Upper lobe of right lung (tissue), 1 donor: ENCODE measurements around the gene KIR3DL1. TPM values are rescaled to one million over a fixed set of nuclear protein-coding genes. Genes with fewer than 3 reads are reported as not detected.
"Not testable (repeated sequence)": the region's sequence is repeated elsewhere in the genome, so short reads cannot be mapped to it uniquely, and the experiment has no call there.

ENCODE experiments used
- ATAC-seq: fragments of 200-7000 bp; cut with Tn5 transposase; one replicate; pipeline ENCODE4 v1.9.1; 2020; ENCODE audit warnings: mild to moderate bottlenecking, moderate library complexity
- DNase-seq: peaks from one replicate; pipeline ENCODE4 v3.0.0-alpha.2; 2020
- H3K27ac ChIP-seq: fragments of 200-600 bp; one replicate; pipeline ENCODE4 v1.8.0; 2022
- H3K27me3 ChIP-seq: fragments of 200-600 bp; one replicate; pipeline ENCODE4 v1.8.0; 2022; ENCODE audit warnings: mild to moderate bottlenecking
- H3K36me3 ChIP-seq: fragments of 200-600 bp; one replicate; pipeline ENCODE4 v1.8.0; 2022
- H3K4me1 ChIP-seq: fragments of 200-600 bp; one replicate; pipeline ENCODE4 v1.8.0; 2022
- H3K4me3 ChIP-seq: fragments of 200-600 bp; one replicate; pipeline ENCODE4 v1.8.0; 2022; ENCODE audit warnings: mild to moderate bottlenecking
- H3K9me3 ChIP-seq: fragments of 200-600 bp; one replicate; pipeline ENCODE4 v1.8.0; 2022
- intact Hi-C: fragments of 100-400 bp; cut with DNase I; formaldehyde crosslinking; loops from one replicate; pipeline ENCODE4 v1.11.0; 2022
- long read RNA-seq: library from polyadenylated mRNA; unstranded; transcript quantifications from one replicate; pipeline ENCODE4 v2.0.0, GENCODE V29; 2021
- total RNA-seq: library from RNA; stranded (reverse); fragmentation: NEBNext Ultra II Directional; extraction: Animal tissue kit (Norgen Biotek cat#: 25700); gene quantifications from one replicate; pipeline ENCODE4 v1.2.1, GENCODE V29; 2021
- donor health status: DM: no; HTN: yes; CAD: no; lungs with severe emphysema.

Gene KIR3DL1
- total RNA-seq: 0.23 TPM
- long read RNA-seq, partial matches to known transcripts: 0 of 1 reads
- long read RNA-seq, other reads (novel, unspliced or antisense): 1 of 1 reads

DNA sequence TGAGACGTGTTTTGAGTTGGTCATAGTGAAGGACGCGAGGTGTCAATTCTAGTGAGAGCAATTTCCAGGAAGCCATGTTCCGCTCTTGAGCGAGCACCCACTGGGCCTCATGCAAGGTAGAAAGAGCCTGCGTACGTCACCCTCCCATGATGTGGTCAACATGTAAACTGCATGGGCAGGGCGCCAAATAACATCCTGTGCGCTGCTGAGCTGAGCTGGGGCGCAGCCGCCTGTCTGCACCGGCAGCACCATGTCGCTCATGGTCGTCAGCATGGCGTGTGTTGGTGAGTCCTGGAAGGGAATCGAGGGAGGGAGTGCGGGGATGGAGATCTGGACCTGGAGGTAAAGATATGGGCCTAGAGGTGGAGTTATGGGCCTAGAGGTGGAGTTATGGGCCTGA is at the start of gene KIR3DL1:
Gene KIR3DL1 (plus strand): TSS at position 218 of the 400 bp plus-strand sequence.
- H3K4me3 ChIP-seq, H3K27ac ChIP-seq, DNase-seq, intact Hi-C loops, ATAC-seq, H3K9me3 ChIP-seq, H3K27me3 ChIP-seq, H3K4me1 ChIP-seq, H3K36me3 ChIP-seq: not testable (repeated sequence)

DNA sequence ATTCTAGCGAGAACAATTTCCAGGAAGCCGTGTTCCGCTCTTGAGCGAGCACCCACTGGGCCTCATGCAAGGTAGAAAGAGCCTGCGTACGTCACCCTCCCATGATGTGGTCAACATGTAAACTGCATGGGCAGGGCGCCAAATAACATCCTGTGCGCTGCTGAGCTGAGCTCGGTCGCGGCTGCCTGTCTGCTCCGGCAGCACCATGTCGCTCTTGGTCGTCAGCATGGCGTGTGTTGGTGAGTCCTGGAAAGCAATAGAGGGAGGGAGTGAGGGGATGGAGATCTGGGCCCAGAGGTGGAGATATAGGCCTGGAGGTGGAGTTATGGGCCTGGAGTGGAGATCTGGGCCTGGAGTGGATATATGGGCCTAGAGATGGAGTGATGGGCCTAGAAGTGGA is 46.6 kb upstream of the KIR3DL1 start, which contains the start of gene KIR2DL1:
Gene KIR2DL1 (plus strand): TSS at position 148 of the 400 bp plus-strand sequence. CDS start 58 bp downstream, at position 206.
- DNase-seq, intact Hi-C loops, ATAC-seq: not testable (repeated sequence)

DNA sequence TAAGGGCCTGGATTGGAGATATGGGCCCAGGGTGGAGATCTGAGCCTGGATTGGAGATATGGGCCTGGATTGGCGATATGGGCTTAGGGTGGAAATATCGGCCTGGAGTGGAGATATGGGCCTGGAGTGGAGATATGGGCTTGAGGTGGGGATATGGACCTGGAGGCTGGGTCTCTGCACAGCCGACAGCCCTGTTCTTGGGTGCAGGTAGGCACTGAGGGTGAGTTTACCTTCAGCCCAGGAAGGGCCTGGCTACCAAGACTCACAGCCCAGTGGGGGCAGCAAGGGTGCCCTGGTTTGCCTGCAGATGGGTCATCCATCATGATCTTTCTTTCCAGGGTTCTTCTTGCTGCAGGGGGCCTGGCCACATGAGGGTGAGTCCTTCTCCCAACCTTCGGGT is 45.8 kb upstream of the KIR3DL1 start:
- H3K36me3 ChIP-seq, ATAC-seq, H3K9me3 ChIP-seq, H3K27me3 ChIP-seq, H3K27ac ChIP-seq, H3K4me1 ChIP-seq, DNase-seq, intact Hi-C loops, H3K4me3 ChIP-seq: not testable (repeated sequence)

More for the DNA sequence above, 46.6 kb upstream of the KIR3DL1 start, which contains the start of gene KIR2DL1:
- not testable (repeated sequence) for H3K27ac ChIP-seq, H3K9me3 ChIP-seq, H3K4me3 ChIP-seq, H3K36me3 ChIP-seq, H3K4me1 ChIP-seq, H3K27me3 ChIP-seq

DNA sequence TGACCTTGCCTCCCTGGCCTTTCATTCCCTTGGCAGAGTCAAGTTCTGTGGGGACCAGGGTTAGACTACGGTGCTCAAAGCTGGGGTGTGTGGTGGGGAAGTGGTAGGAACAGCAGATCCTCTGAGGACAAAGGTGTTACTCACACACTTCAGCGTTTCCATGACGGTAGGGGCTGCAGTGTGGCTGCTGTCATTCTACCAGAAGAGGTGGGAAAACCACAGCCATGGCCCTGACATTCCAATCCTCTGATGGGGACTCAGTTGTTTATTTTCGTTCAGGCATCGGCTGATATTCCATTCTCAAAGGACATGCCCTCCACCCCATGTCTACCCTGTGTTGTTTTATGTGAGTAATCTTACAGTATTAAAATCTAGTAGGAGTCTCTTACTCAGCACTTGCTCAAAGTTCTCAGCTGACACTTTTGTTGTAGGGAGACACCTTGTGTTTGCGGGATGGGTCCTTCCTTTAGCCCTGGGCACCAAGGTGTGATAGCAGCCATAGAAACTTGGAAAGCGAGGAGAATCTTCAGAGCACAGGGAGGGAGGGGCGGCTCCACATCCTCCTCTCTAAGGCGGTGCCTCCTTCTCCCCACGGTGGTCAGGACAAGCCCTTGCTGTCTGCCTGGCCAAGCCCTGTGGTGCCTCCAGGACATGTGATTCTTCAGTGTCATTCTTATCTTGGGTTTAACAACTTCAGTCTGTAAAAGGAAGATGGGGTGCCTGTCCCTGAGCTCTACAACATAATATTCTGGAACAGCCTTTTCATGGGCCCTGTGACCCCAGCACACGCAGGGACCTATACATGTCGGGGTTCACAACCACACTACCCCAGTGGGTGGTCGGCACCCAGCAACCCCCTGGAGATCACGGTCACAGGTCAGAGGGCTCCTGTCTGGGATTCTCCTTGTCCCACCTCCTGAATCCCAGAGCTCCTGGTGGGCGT is 45.0 kb upstream of the KIR3DL1 start:
- H3K27ac ChIP-seq, DNase-seq, H3K4me3 ChIP-seq, H3K36me3 ChIP-seq, H3K9me3 ChIP-seq, H3K4me1 ChIP-seq, ATAC-seq, H3K27me3 ChIP-seq, intact Hi-C loops: not testable (repeated sequence)

DNA sequence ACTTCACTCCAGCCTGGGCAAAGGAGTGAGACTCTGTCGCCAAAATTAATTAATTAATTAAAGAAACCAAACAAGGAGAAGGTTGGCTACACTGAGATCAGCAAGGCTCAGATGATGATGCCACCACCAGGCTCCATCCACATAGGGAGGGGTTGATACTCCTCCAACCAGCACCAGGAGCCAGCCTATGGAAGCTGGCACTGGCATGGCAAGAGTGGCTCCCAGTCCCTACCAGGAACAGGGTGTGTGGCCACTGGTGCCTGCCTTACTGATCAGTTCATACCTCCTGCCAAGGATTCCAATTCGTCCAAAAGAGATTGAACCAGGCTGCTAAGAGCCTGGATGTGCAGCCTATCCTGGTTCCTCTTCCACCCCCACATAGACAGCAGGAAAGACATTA is 43.6 kb upstream of the KIR3DL1 start:
- ATAC-seq, H3K27me3 ChIP-seq, H3K4me3 ChIP-seq, DNase-seq, H3K27ac ChIP-seq, H3K9me3 ChIP-seq, H3K4me1 ChIP-seq, intact Hi-C loops, H3K36me3 ChIP-seq: not testable (repeated sequence)

DNA sequence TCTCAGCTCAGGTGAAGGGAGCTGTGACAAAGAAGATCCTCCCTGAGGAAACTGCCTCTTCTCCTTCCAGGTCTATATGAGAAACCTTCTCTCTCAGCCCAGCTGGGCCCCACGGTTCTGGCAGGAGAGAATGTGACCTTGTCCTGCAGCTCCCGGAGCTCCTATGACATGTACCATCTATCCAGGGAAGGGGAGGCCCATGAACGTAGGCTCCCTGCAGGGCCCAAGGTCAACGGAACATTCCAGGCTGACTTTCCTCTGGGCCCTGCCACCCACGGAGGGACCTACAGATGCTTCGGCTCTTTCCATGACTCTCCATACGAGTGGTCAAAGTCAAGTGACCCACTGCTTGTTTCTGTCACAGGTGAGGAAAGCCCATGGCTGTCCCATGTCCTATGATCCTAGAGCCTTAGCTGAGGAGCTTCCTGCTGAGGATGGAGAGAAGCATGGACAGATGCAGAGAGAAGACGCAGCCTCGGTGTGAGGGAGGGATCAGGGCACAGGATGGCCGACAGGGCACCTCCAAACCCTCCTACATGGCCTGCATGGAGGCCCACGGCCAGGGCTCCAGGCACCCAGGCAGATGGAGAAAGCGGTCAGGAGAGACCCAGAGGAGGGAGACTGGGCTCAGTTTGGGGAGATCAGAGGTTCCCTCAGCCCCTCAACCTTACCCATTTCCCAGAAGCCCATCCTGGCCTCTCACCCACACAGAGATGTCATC is 41.0 kb upstream of the KIR3DL1 start:
- H3K4me3 ChIP-seq, ATAC-seq, DNase-seq, H3K27ac ChIP-seq, H3K4me1 ChIP-seq, H3K9me3 ChIP-seq, H3K36me3 ChIP-seq, H3K27me3 ChIP-seq, intact Hi-C loops: not testable (repeated sequence)

DNA sequence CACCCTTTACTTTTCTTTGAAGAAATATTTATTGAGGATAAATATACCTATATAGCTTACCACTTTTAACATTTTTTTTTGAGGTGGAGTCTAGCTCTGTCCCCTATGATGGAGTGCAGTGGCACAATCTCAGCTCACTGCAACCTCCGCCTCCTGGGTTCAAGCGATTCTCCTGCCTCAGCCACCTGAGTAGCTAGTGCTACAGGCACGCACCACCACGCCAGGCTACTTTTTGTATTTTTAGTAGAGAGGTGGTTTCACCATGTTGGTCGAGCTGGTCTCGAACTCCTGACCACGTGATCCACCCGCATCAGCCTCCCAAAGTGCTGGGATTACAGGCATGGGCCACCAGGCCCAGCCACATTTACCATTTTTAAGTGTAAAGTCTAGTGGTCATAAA is 40.4 kb upstream of the KIR3DL1 start:
- not testable (repeated sequence) for H3K4me1 ChIP-seq

DNA sequence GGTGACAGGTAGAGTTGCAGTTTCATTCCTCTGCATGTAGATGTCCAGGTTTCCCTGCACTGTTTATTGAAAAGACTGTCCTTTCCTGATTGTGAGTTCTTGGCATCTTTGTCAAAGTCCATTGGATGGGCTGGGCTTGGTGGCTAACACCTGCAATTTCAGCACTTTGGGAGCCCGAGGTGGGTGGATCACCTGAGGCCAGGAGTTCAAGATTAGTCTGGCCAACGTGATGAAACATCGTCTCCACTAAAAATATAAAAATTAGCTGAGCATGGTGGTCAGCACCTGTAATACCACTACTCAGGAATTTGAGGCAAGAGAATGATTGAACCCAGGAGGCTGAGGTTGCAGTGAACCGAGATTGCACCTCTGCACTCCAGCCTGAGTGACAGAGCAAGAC is 38.4 kb upstream of the KIR3DL1 start:
- H3K4me3 ChIP-seq, H3K9me3 ChIP-seq, DNase-seq, H3K27me3 ChIP-seq, intact Hi-C loops, ATAC-seq, H3K36me3 ChIP-seq, H3K4me1 ChIP-seq, H3K27ac ChIP-seq: not testable (repeated sequence)

More for the DNA sequence above, 40.4 kb upstream of the KIR3DL1 start:
- H3K9me3 ChIP-seq, DNase-seq, H3K27me3 ChIP-seq, H3K27ac ChIP-seq, intact Hi-C loops, H3K4me3 ChIP-seq, ATAC-seq, H3K36me3 ChIP-seq: not testable (repeated sequence)

DNA sequence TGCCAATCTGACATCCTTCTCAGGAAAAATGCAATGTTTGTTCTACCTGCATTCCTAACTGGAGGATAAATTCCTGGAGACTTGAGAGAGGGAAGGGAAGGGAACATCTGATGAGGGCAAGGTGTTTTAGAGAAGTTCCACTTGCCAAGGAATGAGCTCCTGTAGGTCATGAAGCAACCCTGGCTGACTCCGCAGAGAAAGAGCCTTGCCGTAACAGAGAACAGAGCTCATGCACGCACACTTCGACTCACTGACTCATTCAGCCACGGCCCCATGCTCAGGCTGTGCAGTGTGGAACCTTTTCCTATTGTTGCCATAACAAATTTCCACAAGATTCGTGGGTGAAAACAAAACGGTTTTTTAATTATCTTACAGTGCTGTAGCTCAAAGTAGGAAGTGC is 37.4 kb upstream of the KIR3DL1 start:
- H3K4me1 ChIP-seq, H3K36me3 ChIP-seq, DNase-seq, H3K27me3 ChIP-seq, H3K9me3 ChIP-seq, ATAC-seq, intact Hi-C loops, H3K4me3 ChIP-seq, H3K27ac ChIP-seq: not testable (repeated sequence)

DNA sequence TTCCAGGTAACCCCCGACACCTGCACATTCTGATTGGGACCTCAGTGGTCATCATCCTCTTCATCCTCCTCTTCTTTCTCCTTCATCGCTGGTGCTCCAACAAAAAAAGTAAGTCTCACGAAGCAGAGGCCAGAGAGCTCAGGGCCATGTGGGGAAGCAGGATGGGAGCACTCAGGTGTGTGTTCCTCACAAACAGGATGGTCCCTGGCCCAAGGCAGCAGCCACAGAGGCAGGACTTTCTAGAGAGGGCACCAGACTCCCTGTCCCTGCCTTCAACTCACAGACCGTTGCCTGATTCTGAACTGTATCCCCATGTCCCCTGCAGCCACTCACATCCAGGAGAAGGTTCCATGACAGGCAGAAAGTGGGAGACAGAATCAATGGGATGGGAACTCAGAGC is 33.4 kb upstream of the KIR3DL1 start:
- H3K27ac ChIP-seq, H3K9me3 ChIP-seq, H3K4me3 ChIP-seq, H3K4me1 ChIP-seq, H3K27me3 ChIP-seq, intact Hi-C loops, H3K36me3 ChIP-seq, ATAC-seq, DNase-seq: not testable (repeated sequence)

DNA sequence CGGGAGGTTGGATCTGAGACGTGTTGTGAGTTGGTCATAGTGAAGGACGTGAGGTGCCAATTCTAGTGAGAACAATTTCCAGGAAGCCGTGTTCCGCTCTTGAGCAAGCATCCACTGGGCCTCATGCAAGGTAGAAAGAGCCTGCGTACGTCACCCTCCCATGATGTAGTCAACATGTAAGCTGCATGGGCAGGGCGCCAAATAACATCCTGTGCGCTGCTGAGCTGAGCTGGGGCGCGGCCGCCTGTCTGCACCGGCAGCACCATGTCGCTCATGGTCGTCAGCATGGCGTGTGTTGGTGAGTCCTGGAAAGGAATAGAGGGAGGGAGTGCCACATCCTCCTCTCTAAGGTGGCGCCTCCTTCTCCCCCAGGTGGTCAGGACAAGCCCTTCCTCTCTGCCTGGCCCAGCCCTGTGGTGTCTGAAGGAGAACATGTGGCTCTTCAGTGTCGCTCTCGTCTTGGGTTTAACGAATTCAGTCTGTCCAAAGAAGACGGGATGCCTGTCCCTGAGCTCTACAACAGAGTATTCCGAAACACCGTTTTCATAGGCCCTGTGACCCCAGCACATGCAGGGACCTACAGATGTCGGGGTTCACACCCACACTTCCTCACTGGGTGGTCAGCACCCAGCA is 30.1 kb upstream of the KIR3DL1 start:
- ATAC-seq, H3K4me1 ChIP-seq, H3K27me3 ChIP-seq, DNase-seq, intact Hi-C loops, H3K4me3 ChIP-seq, H3K36me3 ChIP-seq, H3K9me3 ChIP-seq, H3K27ac ChIP-seq: not testable (repeated sequence)

DNA sequence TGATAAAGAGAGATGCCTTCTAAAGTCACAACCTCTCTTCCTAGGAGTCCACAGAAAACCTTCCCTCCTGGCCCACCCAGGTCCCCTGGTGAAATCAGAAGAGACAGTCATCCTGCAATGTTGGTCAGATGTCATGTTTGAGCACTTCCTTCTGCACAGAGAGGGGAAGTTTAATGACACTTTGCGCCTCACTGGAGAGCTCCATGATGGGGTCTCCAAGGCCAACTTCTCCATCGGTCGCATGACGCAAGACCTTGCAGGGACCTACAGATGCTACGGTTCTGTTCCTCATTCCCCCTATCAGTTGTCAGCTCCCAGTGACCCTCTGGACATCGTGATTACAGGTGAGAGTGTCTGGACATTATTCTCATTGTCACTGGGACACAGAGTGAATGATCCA is 28.1 kb upstream of the KIR3DL1 start:
- intact Hi-C loops, H3K4me1 ChIP-seq, DNase-seq, H3K27me3 ChIP-seq, ATAC-seq, H3K4me3 ChIP-seq, H3K36me3 ChIP-seq, H3K27ac ChIP-seq, H3K9me3 ChIP-seq: not testable (repeated sequence)
